ENCODE results near the gene FGF3.

Gene FGF3

GRCh38 chr11:69860244-69860643 is 41.0 kb upstream of the FGF3 start:
- no peak overlapping the region for H3K4me3 ChIP-seq (replicated peaks in 1 of 2; ENCODE audit: low read depth in 2 of 2, low read length in 2 of 2)
- no peak for TF ChIP-seq CTCF (IDR thresholded peaks at IDR 0.05; ENCODE audit: low read depth, low read length)
- no peak for DNase-seq (ENCODE audit: low read depth in 2 of 2)

- TF ChIP-seq CTCF (IDR thresholded peaks at IDR 0.05; ENCODE audit: low read depth, low read length) = no peak
- no peak overlapping the region for H3K4me3 ChIP-seq (replicated peaks in 1 of 2; ENCODE audit: low read depth in 2 of 2, low read length in 2 of 2)
- no peak for DNase-seq (ENCODE audit: low read depth in 2 of 2)
These were observed 40.2 kb upstream of the FGF3 start for GRCh38 chr11:69859275-69859934.

GRCh38 chr11:69855421-69855820 is 36.2 kb upstream of the FGF3 start:
- H3K4me3 ChIP-seq (replicated peaks in 1 of 2; ENCODE audit: low read depth in 2 of 2, low read length in 2 of 2) = no peak overlapping the region
- TF ChIP-seq CTCF (IDR thresholded peaks at IDR 0.05; ENCODE audit: low read depth, low read length) = no peak
- DNase-seq (ENCODE audit: low read depth in 2 of 2) = no peak

- no peak overlapping the region for H3K4me3 ChIP-seq (replicated peaks in 1 of 2; ENCODE audit: low read depth in 2 of 2, low read length in 2 of 2)
- DNase-seq (ENCODE audit: low read depth in 2 of 2) = peak; percentile 17 to 61
- no peak for TF ChIP-seq CTCF (IDR thresholded peaks at IDR 0.05; ENCODE audit: low read depth, low read length)
These were observed 35.5 kb upstream of the FGF3 start for GRCh38 chr11:69854713-69855112.

- no peak for DNase-seq (ENCODE audit: low read depth in 2 of 2)
- no peak for TF ChIP-seq CTCF (IDR thresholded peaks at IDR 0.05; ENCODE audit: low read depth, low read length)
- no peak overlapping the region for H3K4me3 ChIP-seq (replicated peaks in 1 of 2; ENCODE audit: low read depth in 2 of 2, low read length in 2 of 2)
These were observed 32.8 kb upstream of the FGF3 start for GRCh38 chr11:69852056-69852455.

- H3K4me3 ChIP-seq (replicated peaks in 1 of 2; ENCODE audit: low read depth in 2 of 2, low read length in 2 of 2) = no peak overlapping the region
- TF ChIP-seq CTCF (IDR thresholded peaks at IDR 0.05; ENCODE audit: low read depth, low read length) = no peak
- DNase-seq (ENCODE audit: low read depth in 2 of 2) = peak; percentile 4 to 36
These were observed 29.0 kb upstream of the FGF3 start for GRCh38 chr11:69848201-69848600.

- TF ChIP-seq CTCF (IDR thresholded peaks at IDR 0.05; ENCODE audit: low read depth, low read length) = no peak
- no peak for DNase-seq (ENCODE audit: low read depth in 2 of 2)
These were observed 25.2 kb upstream of the FGF3 start for GRCh38 chr11:69844396-69844795.

More at GRCh38 chr11:69844396-69844795, 25.2 kb upstream of the FGF3 start:
- no peak overlapping the region for H3K4me3 ChIP-seq (replicated peaks in 1 of 2; ENCODE audit: low read depth in 2 of 2, low read length in 2 of 2)
